Uterus (tissue), 2 donors: ENCODE data around the gene S100A8.
"Not testable (repeated sequence)": the region's sequence is repeated elsewhere in the genome, so short reads cannot be mapped to it uniquely, and the experiment has no call there.

ENCODE experiments used
- POLR2A ChIP-seq, 2 donors: fragments of 450-650 bp; IDR thresholded peaks; one replicate each; pipeline ENCODE4 v1.6.1; 2016; ENCODE audit warnings: antibody characterized with exemption in 2 of 2, mild to moderate bottlenecking in 1 of 2, moderate library complexity in 1 of 2
- TF ChIP-seq, protein P1 (sequence below), 4 experiments: fragments of 200-600 bp in 2 of 4; fragments of 450-650 bp in 2 of 4; sonication (generic) in 2 of 4; IDR thresholded peaks; one replicate each; pipeline ENCODE4 v1.5.1; 2016 to 2019; ENCODE audit warnings: antibody characterized with exemption in 4 of 4, mild to moderate bottlenecking in 2 of 4, moderate library complexity in 1 of 4

GRCh38 chr1:153347049-153347448 lies 43.8 kb downstream of the S100A8 start:
- TF ChIP-seq, protein P1, sequence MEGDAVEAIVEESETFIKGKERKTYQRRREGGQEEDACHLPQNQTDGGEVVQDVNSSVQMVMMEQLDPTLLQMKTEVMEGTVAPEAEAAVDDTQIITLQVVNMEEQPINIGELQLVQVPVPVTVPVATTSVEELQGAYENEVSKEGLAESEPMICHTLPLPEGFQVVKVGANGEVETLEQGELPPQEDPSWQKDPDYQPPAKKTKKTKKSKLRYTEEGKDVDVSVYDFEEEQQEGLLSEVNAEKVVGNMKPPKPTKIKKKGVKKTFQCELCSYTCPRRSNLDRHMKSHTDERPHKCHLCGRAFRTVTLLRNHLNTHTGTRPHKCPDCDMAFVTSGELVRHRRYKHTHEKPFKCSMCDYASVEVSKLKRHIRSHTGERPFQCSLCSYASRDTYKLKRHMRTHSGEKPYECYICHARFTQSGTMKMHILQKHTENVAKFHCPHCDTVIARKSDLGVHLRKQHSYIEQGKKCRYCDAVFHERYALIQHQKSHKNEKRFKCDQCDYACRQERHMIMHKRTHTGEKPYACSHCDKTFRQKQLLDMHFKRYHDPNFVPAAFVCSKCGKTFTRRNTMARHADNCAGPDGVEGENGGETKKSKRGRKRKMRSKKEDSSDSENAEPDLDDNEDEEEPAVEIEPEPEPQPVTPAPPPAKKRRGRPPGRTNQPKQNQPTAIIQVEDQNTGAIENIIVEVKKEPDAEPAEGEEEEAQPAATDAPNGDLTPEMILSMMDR (IDR thresholded peaks at IDR 0.05), result not testable (repeated sequence)
- TF ChIP-seq POLR2A (IDR thresholded peaks at IDR 0.05), result not testable (repeated sequence)
